Measurements from ENCODE around the gene MYH13.
"Not testable (repeated sequence)": the region's sequence is repeated elsewhere in the genome, so short reads cannot be mapped to it uniquely, and the experiment has no call there.

DNA sequence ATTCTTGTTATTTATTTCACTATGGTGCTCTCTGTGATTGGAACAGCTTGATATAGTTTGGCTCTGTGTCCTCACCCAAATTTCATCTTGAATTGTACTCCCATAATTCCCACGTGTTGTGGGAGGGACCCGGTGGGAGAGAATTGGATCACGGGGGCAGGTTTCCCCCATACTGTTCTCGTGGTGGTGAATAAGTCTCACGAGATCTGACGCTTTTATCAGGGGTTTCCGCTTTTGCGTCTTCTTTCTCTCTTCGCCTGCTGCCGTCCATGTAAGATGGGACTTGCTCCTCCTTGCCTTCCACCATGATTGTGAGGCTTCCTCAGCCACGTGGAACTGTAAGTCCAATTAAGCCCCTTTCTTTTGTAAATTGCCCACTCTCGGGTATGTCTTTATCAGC lies 81.2 kb downstream of the MYH13 start:
- TF ChIP-seq, protein P1, sequence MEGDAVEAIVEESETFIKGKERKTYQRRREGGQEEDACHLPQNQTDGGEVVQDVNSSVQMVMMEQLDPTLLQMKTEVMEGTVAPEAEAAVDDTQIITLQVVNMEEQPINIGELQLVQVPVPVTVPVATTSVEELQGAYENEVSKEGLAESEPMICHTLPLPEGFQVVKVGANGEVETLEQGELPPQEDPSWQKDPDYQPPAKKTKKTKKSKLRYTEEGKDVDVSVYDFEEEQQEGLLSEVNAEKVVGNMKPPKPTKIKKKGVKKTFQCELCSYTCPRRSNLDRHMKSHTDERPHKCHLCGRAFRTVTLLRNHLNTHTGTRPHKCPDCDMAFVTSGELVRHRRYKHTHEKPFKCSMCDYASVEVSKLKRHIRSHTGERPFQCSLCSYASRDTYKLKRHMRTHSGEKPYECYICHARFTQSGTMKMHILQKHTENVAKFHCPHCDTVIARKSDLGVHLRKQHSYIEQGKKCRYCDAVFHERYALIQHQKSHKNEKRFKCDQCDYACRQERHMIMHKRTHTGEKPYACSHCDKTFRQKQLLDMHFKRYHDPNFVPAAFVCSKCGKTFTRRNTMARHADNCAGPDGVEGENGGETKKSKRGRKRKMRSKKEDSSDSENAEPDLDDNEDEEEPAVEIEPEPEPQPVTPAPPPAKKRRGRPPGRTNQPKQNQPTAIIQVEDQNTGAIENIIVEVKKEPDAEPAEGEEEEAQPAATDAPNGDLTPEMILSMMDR (IDR thresholded peaks at IDR 0.05) = not testable (repeated sequence)
- not testable (repeated sequence) for TF ChIP-seq POLR2A (IDR thresholded peaks at IDR 0.05)

All from body of pancreas (tissue), 4 donors.